GM19397 (cell line): Measurements from ENCODE around the gene ACD.

Source experiments
- ATAC-seq: cut with Tn5 transposase; IDR thresholded peaks from one replicate; pipeline ENCODE4 v1.9.1; 2021; ENCODE audit warnings: mild to moderate bottlenecking, moderate library complexity; ENCODE audit not compliant: unreplicated experiment

ACD gene

DNA sequence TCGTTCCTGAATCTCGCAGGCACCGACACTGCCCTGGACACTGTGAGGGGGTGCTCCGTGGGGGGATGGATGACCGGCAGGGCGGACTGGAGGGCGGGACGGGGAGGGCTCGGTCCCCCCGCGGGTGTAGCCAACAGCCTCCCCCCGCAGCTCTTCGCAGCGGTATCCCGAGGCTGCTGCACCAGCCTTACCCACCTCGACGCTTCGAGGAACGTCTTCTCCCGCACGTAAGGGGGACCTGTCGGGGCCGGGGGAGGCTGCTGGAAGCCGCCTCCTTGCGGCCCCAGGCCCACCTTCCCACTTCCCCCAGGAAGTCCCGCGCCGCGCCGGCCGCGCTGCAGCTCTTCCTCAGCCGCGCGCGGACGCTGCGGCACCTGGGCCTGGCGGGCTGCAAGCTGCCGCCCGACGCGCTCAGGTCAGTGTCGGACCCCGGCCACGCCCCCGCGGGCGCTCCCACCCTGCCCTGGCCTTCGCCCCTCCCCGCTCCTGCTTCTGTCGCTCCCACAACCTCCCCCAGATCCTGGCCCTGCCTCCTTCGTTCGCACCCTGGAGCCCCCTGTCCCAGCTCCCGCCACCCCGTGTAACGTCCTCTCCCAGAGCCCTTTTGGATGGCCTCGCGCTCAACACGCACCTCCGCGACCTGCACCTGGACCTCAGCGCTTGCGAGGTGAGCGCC, 11.8 kb downstream of the ACD start:
- no peak for ATAC-seq

GRCh38 chr16:67647681-67648080, 12.4 kb downstream of the ACD start:
- no peak for ATAC-seq

- no peak for ATAC-seq
These were observed 12.9 kb downstream of the ACD start for GRCh38 chr16:67647111-67647651.

GRCh38 chr16:67645397-67646121, 14.5 kb downstream of the ACD start:
- ATAC-seq, result no peak

DNA sequence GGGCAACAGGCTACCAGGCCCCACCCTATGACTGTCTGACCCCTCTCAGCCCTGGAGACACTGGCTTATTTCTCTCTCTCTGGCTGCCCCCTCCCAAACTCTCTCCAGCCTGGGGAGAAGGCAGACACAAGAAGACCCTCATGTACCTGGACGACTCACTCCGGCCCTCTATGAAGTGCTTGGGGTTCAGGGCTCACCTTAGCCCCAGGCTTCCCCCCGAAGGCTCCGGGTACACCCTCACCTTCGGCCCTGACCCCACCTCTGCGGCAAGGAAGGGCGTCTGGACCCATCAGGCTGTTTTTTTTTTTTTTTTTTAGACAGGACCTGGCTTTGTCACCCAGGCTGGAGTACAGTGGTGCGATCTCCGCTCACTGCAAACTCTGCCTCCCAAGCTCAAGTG, 16.0 kb downstream of the ACD start:
- ATAC-seq, result no peak

DNA sequence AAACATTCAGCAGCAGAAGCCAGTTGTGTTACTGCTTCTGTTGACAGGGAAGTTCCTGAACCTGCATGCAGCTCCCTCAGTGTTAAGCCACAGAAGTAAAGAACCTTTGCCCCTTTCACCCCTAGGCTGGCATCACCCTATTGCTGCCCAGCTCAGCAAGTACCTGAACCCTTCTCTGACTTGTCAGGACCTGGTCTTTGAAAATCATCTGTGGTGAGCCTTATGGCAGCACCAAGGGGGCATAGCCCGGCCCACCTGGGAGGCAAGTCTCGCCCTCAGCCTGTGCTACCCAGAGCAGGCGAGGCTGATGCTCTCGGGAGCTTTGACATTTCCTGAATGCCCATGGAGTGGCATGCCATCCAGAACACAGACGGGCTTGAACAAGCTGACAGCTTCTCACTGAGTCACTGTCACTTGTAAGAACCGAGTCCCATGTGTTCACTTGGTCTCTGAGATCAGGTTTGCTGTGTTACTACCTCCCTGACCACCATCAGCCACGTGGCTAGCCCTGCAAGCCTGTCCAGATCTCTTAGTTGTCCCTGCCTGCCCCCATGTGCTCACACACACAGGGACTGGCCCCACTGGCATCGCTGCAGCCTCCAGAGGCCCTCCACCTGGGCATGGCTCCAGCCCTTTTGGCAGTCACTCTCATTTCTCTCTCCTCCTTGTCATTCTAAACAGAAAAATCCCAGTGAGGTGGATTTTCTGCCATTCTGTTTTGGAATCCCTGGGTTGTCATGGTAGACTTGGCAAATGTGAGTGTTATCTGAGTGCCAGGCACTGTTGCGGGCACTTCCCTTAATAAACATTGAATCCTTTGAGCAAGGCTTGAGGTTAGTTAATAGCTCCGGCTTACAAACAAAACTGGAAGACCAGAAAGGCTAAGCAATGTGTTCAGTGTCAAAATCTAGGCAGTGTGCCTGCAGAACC, 18.0 kb downstream of the ACD start:
- ATAC-seq, result no peak

DNA sequence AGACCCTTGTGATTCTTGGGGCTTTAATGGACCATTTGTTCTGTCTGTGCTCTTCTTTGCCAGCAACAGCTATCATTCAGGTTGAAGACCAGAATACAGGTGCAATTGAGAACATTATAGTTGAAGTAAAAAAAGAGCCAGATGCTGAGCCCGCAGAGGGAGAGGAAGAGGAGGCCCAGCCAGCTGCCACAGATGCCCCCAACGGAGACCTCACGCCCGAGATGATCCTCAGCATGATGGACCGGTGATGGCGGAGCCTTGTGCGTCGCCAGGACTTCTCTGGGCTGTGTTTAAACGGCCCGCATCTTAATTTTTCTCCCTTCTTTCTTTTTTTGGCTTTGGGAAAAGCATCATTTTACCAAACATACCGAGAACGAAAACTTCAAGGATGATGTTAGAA, 22.4 kb downstream of the ACD start:
- ATAC-seq, result no peak

- ATAC-seq, result no peak
These were observed 23.3 kb downstream of the ACD start for GRCh38 chr16:67636713-67637112.

GRCh38 chr16:67632415-67633172, 27.5 kb downstream of the ACD start:
- no peak for ATAC-seq

DNA sequence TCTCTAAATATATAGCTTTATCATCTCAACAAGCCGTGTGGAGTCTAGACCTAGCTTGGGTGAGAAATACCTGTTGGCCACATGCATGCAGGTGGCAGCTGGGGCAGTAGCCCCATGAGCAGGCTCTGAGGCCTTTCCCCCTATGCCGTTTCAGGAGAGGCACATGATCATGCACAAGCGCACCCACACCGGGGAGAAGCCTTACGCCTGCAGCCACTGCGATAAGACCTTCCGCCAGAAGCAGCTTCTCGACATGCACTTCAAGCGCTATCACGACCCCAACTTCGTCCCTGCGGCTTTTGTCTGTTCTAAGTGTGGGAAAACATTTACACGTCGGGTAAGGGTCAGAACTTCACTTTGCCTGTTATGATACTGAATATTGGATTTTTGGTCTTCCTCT, 31.8 kb downstream of the ACD start:
- no peak for ATAC-seq

- no peak for ATAC-seq
These were observed 46.3 kb downstream of the ACD start for GRCh38 chr16:67613808-67614207.

DNA sequence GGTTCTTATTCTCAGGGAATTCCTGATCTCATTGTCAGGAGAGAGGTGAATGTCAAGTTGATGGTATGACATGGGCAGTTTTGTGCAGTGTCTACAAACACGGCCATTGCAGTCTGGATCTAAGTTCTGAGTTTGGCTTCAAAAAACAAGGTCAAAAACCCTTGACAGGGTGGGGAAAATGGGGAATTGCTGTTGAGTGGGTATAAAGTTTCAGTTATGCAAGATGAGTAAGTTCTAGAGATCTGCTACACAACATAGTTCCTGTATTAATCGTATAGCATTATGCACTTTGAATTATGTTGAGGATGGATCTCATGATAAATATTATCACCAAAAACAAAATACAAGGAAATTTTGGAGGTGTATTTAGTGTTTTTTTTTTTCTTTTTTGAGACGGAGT, 51.7 kb downstream of the ACD start:
- no peak for ATAC-seq
